Measurements from ENCODE around the gene ARHGAP32. TPM values are rescaled to one million over a fixed set of nuclear protein-coding genes. Genes with fewer than 3 reads are reported as not detected.
A peak's percentile ranks its signal among the peaks of the same experiment; 100 is the strongest.

The ARHGAP32 gene
- total RNA-seq, 2 experiments from 2014 or later = not detected

DNA sequence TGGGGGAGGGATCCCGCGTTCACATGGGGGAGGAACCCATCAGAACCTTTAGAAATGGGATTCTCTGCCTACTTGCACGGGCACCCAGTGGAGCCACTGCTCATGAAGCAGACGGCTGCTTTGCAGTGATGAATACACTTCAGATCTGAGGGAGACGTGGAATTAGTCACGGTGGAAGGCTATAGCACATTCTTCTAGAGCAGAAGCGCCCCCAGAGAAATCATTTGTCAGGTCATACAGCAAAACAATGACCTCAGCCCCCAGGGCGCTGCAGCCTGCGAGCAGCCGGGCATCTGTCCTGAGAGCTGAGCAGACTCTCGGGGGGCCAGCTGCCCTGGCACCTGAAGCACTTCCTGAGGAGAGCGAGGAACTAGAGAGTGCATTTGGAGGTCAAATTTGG, 262.1 kb downstream of the ARHGAP32 start:
- no peak overlapping the region for H3K27ac ChIP-seq (ENCODE audit: low read depth, low read length, poor library complexity, severe bottlenecking)
- no peaks in the 10 kb centered on the region for H3K9me3 ChIP-seq (ENCODE audit: low read length)
- H4K20me1 ChIP-seq (ENCODE audit: insufficient read depth, low read length) = no peaks in the 10 kb centered on the region
- no peak overlapping the region for H3K4me2 ChIP-seq (ENCODE audit: low read length)
- H2AFZ ChIP-seq (ENCODE audit: low read length) = no peak overlapping the region
- intact Hi-C loops (cut with micrococcal nuclease; ENCODE audit: unreplicated experiment) = no loop called here
- H3K9me2 ChIP-seq (ENCODE audit: insufficient read depth, low read length) = no peaks in the 10 kb centered on the region
- DNase-seq (ENCODE audit: low spot score) = no peak
- CTCF ChIA-PET (ENCODE audit: unreplicated experiment) = no interaction called here
- POLR2A ChIA-PET = no interaction called here
- no peaks in the 10 kb centered on the region for H3K4me1 ChIP-seq (ENCODE audit: insufficient read depth, low read length, poor library complexity, severe bottlenecking)
- no TSS peak for BruUV-seq (replicated peaks)
- no peaks in the 10 kb centered on the region for H3K79me2 ChIP-seq (ENCODE audit: insufficient read depth, low read depth, low read length)
- no peaks in the 10 kb centered on the region for H3K36me3 ChIP-seq (ENCODE audit: insufficient read depth, low read length)
- no peak for TF ChIP-seq EZH2phosphoT487 (IDR thresholded peaks at IDR 0.05; ENCODE audit: borderline replicate concordance, low read depth, low read length)
- TF ChIP-seq, protein P1, sequence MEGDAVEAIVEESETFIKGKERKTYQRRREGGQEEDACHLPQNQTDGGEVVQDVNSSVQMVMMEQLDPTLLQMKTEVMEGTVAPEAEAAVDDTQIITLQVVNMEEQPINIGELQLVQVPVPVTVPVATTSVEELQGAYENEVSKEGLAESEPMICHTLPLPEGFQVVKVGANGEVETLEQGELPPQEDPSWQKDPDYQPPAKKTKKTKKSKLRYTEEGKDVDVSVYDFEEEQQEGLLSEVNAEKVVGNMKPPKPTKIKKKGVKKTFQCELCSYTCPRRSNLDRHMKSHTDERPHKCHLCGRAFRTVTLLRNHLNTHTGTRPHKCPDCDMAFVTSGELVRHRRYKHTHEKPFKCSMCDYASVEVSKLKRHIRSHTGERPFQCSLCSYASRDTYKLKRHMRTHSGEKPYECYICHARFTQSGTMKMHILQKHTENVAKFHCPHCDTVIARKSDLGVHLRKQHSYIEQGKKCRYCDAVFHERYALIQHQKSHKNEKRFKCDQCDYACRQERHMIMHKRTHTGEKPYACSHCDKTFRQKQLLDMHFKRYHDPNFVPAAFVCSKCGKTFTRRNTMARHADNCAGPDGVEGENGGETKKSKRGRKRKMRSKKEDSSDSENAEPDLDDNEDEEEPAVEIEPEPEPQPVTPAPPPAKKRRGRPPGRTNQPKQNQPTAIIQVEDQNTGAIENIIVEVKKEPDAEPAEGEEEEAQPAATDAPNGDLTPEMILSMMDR (conservative IDR thresholded peaks at IDR 0.05; ENCODE audit: low read length) = no peak
- H3K4me3 ChIP-seq (ENCODE audit: low read depth, low read length, poor library complexity, severe bottlenecking) = no peak overlapping the region

DNA sequence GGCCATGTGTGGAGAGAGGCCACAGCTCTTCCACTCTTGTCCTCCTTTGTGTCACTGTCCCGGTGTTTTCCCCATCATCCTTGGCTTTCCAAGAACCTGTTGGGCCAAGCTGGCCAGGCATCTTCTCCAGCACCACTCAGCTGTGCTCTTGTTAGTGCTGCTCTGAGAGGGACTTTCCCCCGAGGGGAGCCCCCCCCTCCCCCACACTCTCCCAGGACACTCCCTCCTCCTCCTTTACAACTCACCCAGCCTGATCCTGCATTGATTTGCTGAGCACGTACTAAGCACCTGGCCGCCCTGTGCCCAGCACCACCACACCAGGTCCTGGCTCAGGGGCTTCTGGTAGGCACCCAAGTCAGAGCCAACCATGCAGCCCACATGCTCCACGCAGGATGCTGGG, 262.7 kb downstream of the ARHGAP32 start:
- ChIA-PET CTCF (ENCODE audit: unreplicated experiment) (no interaction called here), POLR2A (interaction anchor here (0.6 kb wide), 1 partner anchor 1390 kb away, joined by 5 read pairs; no protein-coding TSS in a partner anchor)
- H2AFZ ChIP-seq (ENCODE audit: low read length) = no peak overlapping the region
- H3K4me2 ChIP-seq (ENCODE audit: low read length) = no peak overlapping the region
- no TSS peak for BruUV-seq (replicated peaks)
- no peak overlapping the region for H3K4me3 ChIP-seq (ENCODE audit: low read depth, low read length, poor library complexity, severe bottlenecking)
- TF ChIP-seq EZH2phosphoT487 (IDR thresholded peaks at IDR 0.05; ENCODE audit: borderline replicate concordance, low read depth, low read length) = no peak
- TF ChIP-seq, protein P1 (conservative IDR thresholded peaks at IDR 0.05; ENCODE audit: low read length) = no peak
- intact Hi-C loops (cut with micrococcal nuclease; ENCODE audit: unreplicated experiment) = no loop called here
- no peak overlapping the region for H3K27ac ChIP-seq (ENCODE audit: low read depth, low read length, poor library complexity, severe bottlenecking)
- no peaks in the 10 kb centered on the region for H3K4me1 ChIP-seq (ENCODE audit: insufficient read depth, low read length, poor library complexity, severe bottlenecking)
- no peaks in the 10 kb centered on the region for H3K36me3 ChIP-seq (ENCODE audit: insufficient read depth, low read length)
- no peaks in the 10 kb centered on the region for H4K20me1 ChIP-seq (ENCODE audit: insufficient read depth, low read length)
- H3K9me2 ChIP-seq (ENCODE audit: insufficient read depth, low read length) = no peaks in the 10 kb centered on the region
- H3K79me2 ChIP-seq (ENCODE audit: insufficient read depth, low read depth, low read length) = no peaks in the 10 kb centered on the region
- H3K9me3 ChIP-seq (ENCODE audit: low read length) = no peaks in the 10 kb centered on the region
- no peak for DNase-seq (ENCODE audit: low spot score)

DNA sequence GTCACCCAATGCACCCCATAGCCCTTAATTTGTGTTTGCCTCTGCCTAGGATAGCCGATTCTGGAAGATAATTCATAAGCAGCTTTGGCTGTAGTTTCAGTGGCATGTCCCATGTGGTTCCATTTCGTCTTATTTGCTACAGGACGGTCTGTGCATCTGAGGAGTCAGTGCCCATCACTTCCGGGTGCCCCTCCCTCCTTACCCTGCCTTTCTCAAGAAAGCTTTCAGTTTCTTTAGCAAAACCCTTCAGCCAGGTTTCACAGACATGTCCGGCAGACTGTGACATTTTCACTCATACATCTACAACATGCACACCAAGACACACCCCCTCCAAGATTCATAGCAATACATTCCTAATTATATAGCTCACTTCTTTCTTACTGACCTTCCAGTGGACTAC, 263.7 kb downstream of the ARHGAP32 start:
- H3K4me2 ChIP-seq (ENCODE audit: low read length) = no peak overlapping the region
- no peak overlapping the region for H2AFZ ChIP-seq (ENCODE audit: low read length)
- CTCF ChIA-PET (ENCODE audit: unreplicated experiment) = interaction anchor here (1.3 kb wide), 1 partner anchor 19 kb away, joined by 3 read pairs; no protein-coding TSS in a partner anchor
- intact Hi-C loops (cut with micrococcal nuclease; ENCODE audit: unreplicated experiment) = no loop called here
- H3K9me2 ChIP-seq (ENCODE audit: insufficient read depth, low read length) = no peaks in the 10 kb centered on the region
- H3K36me3 ChIP-seq (ENCODE audit: insufficient read depth, low read length) = no peaks in the 10 kb centered on the region
- H3K27ac ChIP-seq (ENCODE audit: low read depth, low read length, poor library complexity, severe bottlenecking) = no peak overlapping the region
- peak; percentile 11 for DNase-seq (ENCODE audit: low spot score)
- no peaks in the 10 kb centered on the region for H3K4me1 ChIP-seq (ENCODE audit: insufficient read depth, low read length, poor library complexity, severe bottlenecking)
- POLR2A ChIA-PET = interaction anchor here (0.6 kb wide), 1 partner anchor 223 kb away, joined by 5 read pairs; no protein-coding TSS in a partner anchor
- no peak for TF ChIP-seq EZH2phosphoT487 (IDR thresholded peaks at IDR 0.05; ENCODE audit: borderline replicate concordance, low read depth, low read length)
- TF ChIP-seq, protein P1 (conservative IDR thresholded peaks at IDR 0.05; ENCODE audit: low read length) = no peak
- H4K20me1 ChIP-seq (ENCODE audit: insufficient read depth, low read length) = no peaks in the 10 kb centered on the region
- no peak overlapping the region for H3K4me3 ChIP-seq (ENCODE audit: low read depth, low read length, poor library complexity, severe bottlenecking)
- H3K9me3 ChIP-seq (ENCODE audit: low read length) = no peaks in the 10 kb centered on the region
- H3K79me2 ChIP-seq (ENCODE audit: insufficient read depth, low read depth, low read length) = no peaks in the 10 kb centered on the region
- no TSS peak for BruUV-seq (replicated peaks)
